ENCODE measurements around the gene SERPINA4. TPM values are rescaled to one million over a fixed set of nuclear protein-coding genes. Genes with fewer than 3 reads are reported as not detected.

Gene SERPINA4
- polyA plus RNA-seq, 1 donor from 2014 or later, result not detected

DNA sequence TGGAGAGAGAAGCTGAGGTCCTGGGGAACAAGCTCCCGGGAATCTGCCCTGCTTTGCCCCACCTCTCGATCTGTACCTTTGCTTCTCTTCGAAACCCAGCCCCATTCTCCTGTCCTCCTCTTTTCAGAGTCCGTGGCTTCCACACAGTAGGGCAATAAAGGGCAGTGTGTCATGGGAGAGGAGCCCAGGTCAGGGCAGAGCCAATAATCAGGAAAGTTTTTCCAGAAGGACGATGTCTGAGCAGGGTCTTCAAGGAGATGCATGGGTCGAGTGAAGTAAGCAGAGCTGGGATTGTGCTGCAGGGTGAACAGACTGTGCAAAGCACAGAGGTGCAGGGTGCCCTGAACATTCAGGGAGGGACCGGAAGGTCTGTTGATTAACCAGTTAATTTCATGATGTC lies 22.1 kb upstream of the SERPINA4 start:
- Histone ChIP-seq H2AFZ (ENCODE audit: low read depth, low read length) (no peak overlapping the region), H3F3A (ENCODE audit: insufficient read depth, low read length, poor library complexity, severe bottlenecking) (no peaks in the 10 kb centered on the region), H3K27ac (ENCODE audit: low read length) (no peak overlapping the region), H3K9me3 (ENCODE audit: low read length) (no peaks in the 10 kb centered on the region), H4K20me1 (ENCODE audit: insufficient read depth) (no peaks in the 10 kb centered on the region), H3K9ac (ENCODE audit: low read length) (no peak overlapping the region), H3K4me2 (ENCODE audit: low read length) (no peak overlapping the region), H3K27me3 (ENCODE audit: insufficient read depth, low read depth, low read length) (no peaks in the 10 kb centered on the region), H3K4me3 (ENCODE audit: low read length) (no peak overlapping the region), H3K36me3 (ENCODE audit: insufficient read depth, low read length) (no peaks in the 10 kb centered on the region), H3K9me2 (ENCODE audit: insufficient read depth, low read length) (no peaks in the 10 kb centered on the region), H3K79me2 (replicated peaks; ENCODE audit: insufficient read depth, low read length) (no peaks in the 10 kb centered on the region)
- TF ChIP-seq RAD21 (conservative IDR thresholded peaks at IDR 0.05), result no peak

DNA sequence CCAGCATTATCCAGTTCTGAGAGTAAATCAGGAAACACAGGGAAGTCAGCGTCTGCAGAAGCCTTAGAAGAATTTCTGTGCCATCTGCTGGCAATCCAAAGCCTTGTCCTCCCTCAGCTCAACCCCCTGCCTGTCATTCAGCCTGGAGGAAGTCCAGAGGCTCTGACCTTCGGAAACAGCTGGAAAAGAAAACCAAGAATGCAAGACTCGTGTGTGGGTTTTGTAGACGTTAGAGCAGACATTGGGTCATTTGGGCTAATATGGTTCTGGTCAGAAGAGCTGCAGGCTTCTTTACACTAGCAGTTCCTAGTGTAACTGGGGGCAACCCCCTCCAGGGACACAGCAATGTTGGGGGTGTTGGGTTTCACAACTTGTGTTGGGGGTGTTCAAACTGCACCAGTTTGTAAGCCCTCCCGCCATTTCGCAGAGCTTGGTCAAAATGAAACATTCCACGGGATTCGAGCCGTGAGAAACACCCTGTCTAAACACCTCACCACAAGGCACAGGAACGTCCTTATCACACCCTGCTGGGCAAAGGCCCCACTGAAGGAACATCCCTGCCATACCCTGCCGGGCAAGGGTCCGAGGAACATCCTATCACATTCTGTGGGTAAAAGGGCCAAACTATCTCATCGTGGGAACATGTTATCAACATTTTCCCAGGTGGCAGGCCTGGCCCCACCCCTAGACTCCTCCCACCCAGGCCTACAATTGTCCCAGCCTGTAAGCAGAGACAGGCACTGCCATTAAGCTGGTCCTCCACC lies 21.0 kb upstream of the SERPINA4 start:
- no peaks in the 10 kb centered on the region for H3K9me3 ChIP-seq (ENCODE audit: low read length)
- no peaks in the 10 kb centered on the region for H4K20me1 ChIP-seq (ENCODE audit: insufficient read depth)
- H3K36me3 ChIP-seq (ENCODE audit: insufficient read depth, low read length), result no peaks in the 10 kb centered on the region
- H3K79me2 ChIP-seq (replicated peaks; ENCODE audit: insufficient read depth, low read length), result no peaks in the 10 kb centered on the region
- H3K27me3 ChIP-seq (ENCODE audit: insufficient read depth, low read depth, low read length), result no peaks in the 10 kb centered on the region
- no peak overlapping the region for H2AFZ ChIP-seq (ENCODE audit: low read depth, low read length)
- H3K9me2 ChIP-seq (ENCODE audit: insufficient read depth, low read length), result no peaks in the 10 kb centered on the region
- no peak overlapping the region for H3K9ac ChIP-seq (ENCODE audit: low read length)
- H3F3A ChIP-seq (ENCODE audit: insufficient read depth, low read length, poor library complexity, severe bottlenecking), result no peaks in the 10 kb centered on the region
- H3K4me2 ChIP-seq (ENCODE audit: low read length), result no peak overlapping the region
- H3K4me3 ChIP-seq (ENCODE audit: low read length), result no peak overlapping the region
- no peak overlapping the region for H3K27ac ChIP-seq (ENCODE audit: low read length)
- TF ChIP-seq RAD21 (conservative IDR thresholded peaks at IDR 0.05), result no peak
- TF ChIP-seq EP300 (conservative IDR thresholded peaks at IDR 0.05; ENCODE audit: poor library complexity, severe bottlenecking), result no peak
- TF ChIP-seq SMC3 (conservative IDR thresholded peaks at IDR 0.05; ENCODE audit: poor library complexity), result no peak
- TF ChIP-seq POLR2AphosphoS5 (IDR thresholded peaks at IDR 0.05), result no peak

DNA sequence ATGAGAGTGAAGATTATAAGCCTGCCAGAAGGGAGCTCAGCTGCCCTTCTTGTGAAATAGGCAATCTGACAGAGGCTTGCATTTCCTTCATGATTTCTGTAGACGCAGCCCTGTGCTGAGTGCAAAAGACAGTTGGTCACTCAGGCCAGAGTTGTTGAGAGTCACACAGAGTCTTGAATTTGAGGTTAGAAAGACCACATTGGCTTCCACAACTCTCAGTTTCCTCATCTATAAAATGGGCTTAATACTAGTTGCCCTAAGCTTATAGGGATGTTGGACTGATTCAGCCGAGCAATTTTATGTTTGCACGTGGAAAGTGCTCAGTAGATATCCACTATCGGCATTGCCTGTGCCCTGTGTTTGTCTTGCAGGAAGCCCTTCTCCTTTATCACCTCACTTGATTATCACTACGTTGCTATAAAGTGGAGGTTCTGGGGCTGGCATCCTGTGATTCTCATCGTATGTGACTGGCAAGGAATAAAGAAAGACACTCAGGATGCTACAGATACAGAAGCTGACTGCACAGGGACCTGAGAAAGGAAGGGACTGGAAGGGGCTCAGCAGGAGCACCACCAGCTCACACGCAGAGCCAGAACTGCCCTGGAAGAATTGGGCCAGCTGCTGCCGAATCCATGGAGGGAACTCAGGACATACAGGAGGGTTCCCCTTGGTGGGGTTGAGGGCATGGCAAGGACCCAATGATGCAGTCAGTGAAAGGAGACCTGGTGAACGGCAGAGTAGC lies 19.8 kb upstream of the SERPINA4 start:
- no peaks in the 10 kb centered on the region for H3F3A ChIP-seq (ENCODE audit: insufficient read depth, low read length, poor library complexity, severe bottlenecking)
- H3K4me2 ChIP-seq (ENCODE audit: low read length), result no peak overlapping the region
- no peaks in the 10 kb centered on the region for H4K20me1 ChIP-seq (ENCODE audit: insufficient read depth)
- H2AFZ ChIP-seq (ENCODE audit: low read depth, low read length), result no peak overlapping the region
- H3K9me3 ChIP-seq (ENCODE audit: low read length), result no peaks in the 10 kb centered on the region
- no peaks in the 10 kb centered on the region for H3K79me2 ChIP-seq (replicated peaks; ENCODE audit: insufficient read depth, low read length)
- TF ChIP-seq, protein P1, sequence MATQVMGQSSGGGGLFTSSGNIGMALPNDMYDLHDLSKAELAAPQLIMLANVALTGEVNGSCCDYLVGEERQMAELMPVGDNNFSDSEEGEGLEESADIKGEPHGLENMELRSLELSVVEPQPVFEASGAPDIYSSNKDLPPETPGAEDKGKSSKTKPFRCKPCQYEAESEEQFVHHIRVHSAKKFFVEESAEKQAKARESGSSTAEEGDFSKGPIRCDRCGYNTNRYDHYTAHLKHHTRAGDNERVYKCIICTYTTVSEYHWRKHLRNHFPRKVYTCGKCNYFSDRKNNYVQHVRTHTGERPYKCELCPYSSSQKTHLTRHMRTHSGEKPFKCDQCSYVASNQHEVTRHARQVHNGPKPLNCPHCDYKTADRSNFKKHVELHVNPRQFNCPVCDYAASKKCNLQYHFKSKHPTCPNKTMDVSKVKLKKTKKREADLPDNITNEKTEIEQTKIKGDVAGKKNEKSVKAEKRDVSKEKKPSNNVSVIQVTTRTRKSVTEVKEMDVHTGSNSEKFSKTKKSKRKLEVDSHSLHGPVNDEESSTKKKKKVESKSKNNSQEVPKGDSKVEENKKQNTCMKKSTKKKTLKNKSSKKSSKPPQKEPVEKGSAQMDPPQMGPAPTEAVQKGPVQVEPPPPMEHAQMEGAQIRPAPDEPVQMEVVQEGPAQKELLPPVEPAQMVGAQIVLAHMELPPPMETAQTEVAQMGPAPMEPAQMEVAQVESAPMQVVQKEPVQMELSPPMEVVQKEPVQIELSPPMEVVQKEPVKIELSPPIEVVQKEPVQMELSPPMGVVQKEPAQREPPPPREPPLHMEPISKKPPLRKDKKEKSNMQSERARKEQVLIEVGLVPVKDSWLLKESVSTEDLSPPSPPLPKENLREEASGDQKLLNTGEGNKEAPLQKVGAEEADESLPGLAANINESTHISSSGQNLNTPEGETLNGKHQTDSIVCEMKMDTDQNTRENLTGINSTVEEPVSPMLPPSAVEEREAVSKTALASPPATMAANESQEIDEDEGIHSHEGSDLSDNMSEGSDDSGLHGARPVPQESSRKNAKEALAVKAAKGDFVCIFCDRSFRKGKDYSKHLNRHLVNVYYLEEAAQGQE (IDR thresholded peaks at IDR 0.05; ENCODE audit: borderline replicate concordance), result no peak
- TF ChIP-seq EP300 (conservative IDR thresholded peaks at IDR 0.05; ENCODE audit: poor library complexity, severe bottlenecking), result no peak
- no peak for TF ChIP-seq TAF1 (IDR thresholded peaks at IDR 0.05; ENCODE audit: low read depth)
- TF ChIP-seq, protein P2, sequence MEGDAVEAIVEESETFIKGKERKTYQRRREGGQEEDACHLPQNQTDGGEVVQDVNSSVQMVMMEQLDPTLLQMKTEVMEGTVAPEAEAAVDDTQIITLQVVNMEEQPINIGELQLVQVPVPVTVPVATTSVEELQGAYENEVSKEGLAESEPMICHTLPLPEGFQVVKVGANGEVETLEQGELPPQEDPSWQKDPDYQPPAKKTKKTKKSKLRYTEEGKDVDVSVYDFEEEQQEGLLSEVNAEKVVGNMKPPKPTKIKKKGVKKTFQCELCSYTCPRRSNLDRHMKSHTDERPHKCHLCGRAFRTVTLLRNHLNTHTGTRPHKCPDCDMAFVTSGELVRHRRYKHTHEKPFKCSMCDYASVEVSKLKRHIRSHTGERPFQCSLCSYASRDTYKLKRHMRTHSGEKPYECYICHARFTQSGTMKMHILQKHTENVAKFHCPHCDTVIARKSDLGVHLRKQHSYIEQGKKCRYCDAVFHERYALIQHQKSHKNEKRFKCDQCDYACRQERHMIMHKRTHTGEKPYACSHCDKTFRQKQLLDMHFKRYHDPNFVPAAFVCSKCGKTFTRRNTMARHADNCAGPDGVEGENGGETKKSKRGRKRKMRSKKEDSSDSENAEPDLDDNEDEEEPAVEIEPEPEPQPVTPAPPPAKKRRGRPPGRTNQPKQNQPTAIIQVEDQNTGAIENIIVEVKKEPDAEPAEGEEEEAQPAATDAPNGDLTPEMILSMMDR (IDR thresholded peaks at IDR 0.05; ENCODE audit: poor library complexity, severe bottlenecking), result no peak
- no peak overlapping the region for H3K27ac ChIP-seq (ENCODE audit: low read length)
- no peak overlapping the region for H3K4me3 ChIP-seq (ENCODE audit: low read length)
- no peaks in the 10 kb centered on the region for H3K27me3 ChIP-seq (ENCODE audit: insufficient read depth, low read depth, low read length)
- no peak overlapping the region for H3K9ac ChIP-seq (ENCODE audit: low read length)
- H3K36me3 ChIP-seq (ENCODE audit: insufficient read depth, low read length), result no peaks in the 10 kb centered on the region
- H3K9me2 ChIP-seq (ENCODE audit: insufficient read depth, low read length), result no peaks in the 10 kb centered on the region
